ENCODE measurements around the gene CERKL.

DNA sequence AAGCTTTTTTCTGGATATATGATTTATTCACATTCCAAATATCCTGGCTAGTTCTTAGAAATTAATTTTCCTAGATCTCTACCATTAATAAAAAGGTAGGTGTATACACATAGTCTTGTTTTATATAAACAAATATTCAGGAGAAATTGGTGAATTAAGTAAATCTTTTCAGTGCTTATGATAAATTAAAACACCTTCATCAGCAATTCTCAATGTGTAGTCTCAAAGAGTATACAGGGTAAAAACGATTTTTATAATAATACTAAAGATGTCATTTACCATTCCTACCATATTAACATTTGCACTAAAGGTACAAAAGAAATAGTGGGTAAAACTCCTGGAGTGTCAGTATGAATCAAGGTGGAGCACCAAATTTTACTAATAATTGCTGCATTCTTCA is 40.2 kb downstream of the CERKL start:
- TF ChIP-seq, protein P1, sequence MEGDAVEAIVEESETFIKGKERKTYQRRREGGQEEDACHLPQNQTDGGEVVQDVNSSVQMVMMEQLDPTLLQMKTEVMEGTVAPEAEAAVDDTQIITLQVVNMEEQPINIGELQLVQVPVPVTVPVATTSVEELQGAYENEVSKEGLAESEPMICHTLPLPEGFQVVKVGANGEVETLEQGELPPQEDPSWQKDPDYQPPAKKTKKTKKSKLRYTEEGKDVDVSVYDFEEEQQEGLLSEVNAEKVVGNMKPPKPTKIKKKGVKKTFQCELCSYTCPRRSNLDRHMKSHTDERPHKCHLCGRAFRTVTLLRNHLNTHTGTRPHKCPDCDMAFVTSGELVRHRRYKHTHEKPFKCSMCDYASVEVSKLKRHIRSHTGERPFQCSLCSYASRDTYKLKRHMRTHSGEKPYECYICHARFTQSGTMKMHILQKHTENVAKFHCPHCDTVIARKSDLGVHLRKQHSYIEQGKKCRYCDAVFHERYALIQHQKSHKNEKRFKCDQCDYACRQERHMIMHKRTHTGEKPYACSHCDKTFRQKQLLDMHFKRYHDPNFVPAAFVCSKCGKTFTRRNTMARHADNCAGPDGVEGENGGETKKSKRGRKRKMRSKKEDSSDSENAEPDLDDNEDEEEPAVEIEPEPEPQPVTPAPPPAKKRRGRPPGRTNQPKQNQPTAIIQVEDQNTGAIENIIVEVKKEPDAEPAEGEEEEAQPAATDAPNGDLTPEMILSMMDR (IDR thresholded peaks at IDR 0.05): no peak
- no peak for TF ChIP-seq EZH2 (IDR thresholded peaks at IDR 0.05; ENCODE audit: borderline replicate concordance, insufficient read depth, low read depth, low read length, poor library complexity, severe bottlenecking)

All from B cell (primary cell).